IPS-18c (cell line): ENCODE measurements around the gene CIROP.

Source experiments
- H3K4me3 ChIP-seq: 2 replicates; pipeline ENCODE4 v1.7.0; 2013; ENCODE audit warnings: low read depth, mild to moderate bottlenecking, low read length, moderate library complexity; ENCODE audit not compliant: insufficient read depth
- H3K9me3 ChIP-seq: one replicate; pipeline ENCODE4 v1.6.1; 2013; ENCODE audit warnings: mild to moderate bottlenecking, low read length, moderate library complexity; ENCODE audit not compliant: control insufficient read depth, insufficient read depth

Gene CIROP

DNA sequence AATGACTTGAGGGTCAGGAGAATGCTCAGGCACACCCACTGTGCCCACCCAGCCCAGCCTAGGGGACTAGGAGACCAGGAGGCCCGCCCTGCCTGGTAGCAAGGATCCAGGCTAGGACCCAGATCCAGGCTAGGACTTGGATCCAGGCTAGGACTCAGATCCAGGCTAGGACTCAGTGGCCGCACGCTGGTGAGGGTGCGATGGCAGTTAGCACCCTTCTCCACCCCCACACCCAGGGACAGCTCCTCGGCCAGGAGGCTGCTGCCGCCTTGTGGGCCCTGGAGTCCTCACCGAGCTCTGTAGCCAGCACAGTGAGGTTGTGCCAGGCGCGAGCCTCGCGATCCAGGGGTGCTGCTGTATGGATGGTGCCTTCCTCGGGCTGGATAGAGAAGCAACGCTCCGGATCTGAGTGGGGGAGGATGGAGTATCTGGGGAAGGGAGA, 52.6 kb downstream of the CIROP start:
- Histone ChIP-seq H3K9me3 (no peaks in the 10 kb centered on the region), H3K4me3 (no peak overlapping the region)

DNA sequence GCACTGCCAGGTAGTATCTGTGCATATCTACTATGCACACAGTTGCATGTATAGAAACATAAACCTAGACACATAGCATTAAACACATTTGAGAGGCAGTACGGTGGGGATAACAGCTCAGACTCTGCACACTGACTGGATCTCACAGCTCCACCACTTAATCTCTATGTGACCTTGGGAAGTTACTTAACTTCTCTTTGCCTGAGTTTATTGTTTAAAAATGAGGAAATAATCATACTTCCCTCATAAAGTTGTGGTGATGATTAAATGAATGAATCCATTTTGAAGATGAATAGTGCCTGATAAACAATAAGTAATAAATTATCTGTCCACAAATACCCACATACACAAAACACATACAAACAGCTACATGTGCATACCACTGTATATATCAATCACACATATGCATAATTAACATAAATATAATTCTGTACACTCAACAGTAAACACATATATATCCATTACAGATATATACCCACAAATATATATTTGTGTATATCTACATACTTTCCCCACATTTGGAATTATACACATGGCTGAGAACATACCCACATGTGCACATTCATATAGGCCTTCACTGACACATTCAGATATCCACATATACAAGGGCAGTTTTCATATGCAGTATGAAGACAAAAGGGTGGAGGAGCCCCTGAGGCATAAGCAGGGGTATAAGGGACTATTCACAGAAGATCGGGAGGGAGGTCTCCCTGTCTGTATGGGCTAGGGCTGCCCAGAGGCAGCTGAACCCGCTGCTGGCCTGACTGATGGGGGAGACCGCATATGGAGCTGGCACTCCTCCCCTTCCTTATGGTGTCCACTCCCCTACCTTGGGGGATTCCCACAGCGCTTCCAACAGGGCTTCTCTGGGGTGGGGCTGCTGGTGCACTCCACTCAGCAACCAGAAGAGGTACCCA, 53.4 kb downstream of the CIROP start:
- Histone ChIP-seq H3K4me3 (no peak overlapping the region), H3K9me3 (no peaks in the 10 kb centered on the region)
